Smooth muscle cell (in vitro differentiated cells): ENCODE data around the gene FUT8. TPM values are rescaled to one million over a fixed set of nuclear protein-coding genes. Genes with fewer than 3 reads are reported as not detected.

Experiments used
- DNase-seq: peaks from one replicate; lab custom pipeline; 2025; ENCODE audit not compliant: unreplicated experiment; lab: John Stamatoyannopoulos, UW
- H2AFZ ChIP-seq: fragments of 200-600 bp; sonication (generic); 2 replicates; pipeline ENCODE4 v1.6.0; 2016; ENCODE audit warnings: antibody characterized with exemption, low read depth, mild to moderate bottlenecking
- H3F3A ChIP-seq: fragments of 200-600 bp; sonication (generic); 2 replicates; pipeline ENCODE4 v1.6.0; 2017; ENCODE audit warnings: antibody characterized with exemption, low read depth
- H3K27ac ChIP-seq: fragments of 200-600 bp; sonication (generic); 2 replicates; pipeline ENCODE4 v1.5.1; 2016; ENCODE audit warnings: low read depth, mild to moderate bottlenecking
- H3K27me3 ChIP-seq: fragments of 200-600 bp; sonication (generic); 2 replicates; pipeline ENCODE4 v1.6.1; 2016; ENCODE audit warnings: low read depth, mild to moderate bottlenecking
- H3K36me3 ChIP-seq: fragments of 200-600 bp; sonication (generic); 2 replicates; pipeline ENCODE4 v1.5.1; 2016; ENCODE audit warnings: low read depth
- H3K4me1 ChIP-seq: fragments of 200-600 bp; sonication (generic); 2 replicates; pipeline ENCODE4 v1.5.1; 2016; ENCODE audit warnings: low read depth
- H3K4me2 ChIP-seq: fragments of 200-600 bp; sonication (generic); 2 replicates; pipeline ENCODE4 v1.6.0; 2016; ENCODE audit warnings: mild to moderate bottlenecking
- H3K4me3 ChIP-seq: fragments of 200-600 bp; sonication (generic); 2 replicates; pipeline ENCODE4 v1.5.1; 2016; ENCODE audit warnings: mild to moderate bottlenecking
- H3K79me2 ChIP-seq: fragments of 200-600 bp; sonication (generic); 2 replicates; pipeline ENCODE4 v1.6.0; 2016; ENCODE audit warnings: low read depth, mild to moderate bottlenecking
- H3K9ac ChIP-seq: fragments of 200-600 bp; sonication (generic); 2 replicates; pipeline ENCODE4 v1.6.0; 2016; ENCODE audit warnings: low read depth
- H3K9me3 ChIP-seq: fragments of 200-600 bp; sonication (generic); replicated peaks from 2 replicates; pipeline ENCODE4 v1.5.1; 2016; ENCODE audit warnings: low read depth
- H4K20me1 ChIP-seq: fragments of 200-600 bp; sonication (generic); 2 replicates; pipeline ENCODE4 v1.6.0; 2016; ENCODE audit warnings: low read depth
- WGBS: methylation state at CpG from one replicate; pipeline ENCODE4 v1.1.7; 2016; ENCODE audit warnings: low lambda C conversion rate; 5-methylcytosine and 5-hydroxymethylcytosine counted together
- polyA plus RNA-seq: library from polyadenylated mRNA; unstranded; fragments of >200 nt; fragmentation: Nextera tagmentation; extraction: Ambion mirVana; gene quantifications from 2 replicates; pipeline ENCODE4 v1.2.1, GENCODE V29; 2016
- total RNA-seq: library from RNA; depleted of rRNA; stranded (reverse); fragments of >200 nt; gene quantifications from 2 replicates; pipeline ENCODE4 v1.2.3, GENCODE V29; 2014
- TF ChIP-seq, protein P1 (sequence below): fragments of 200-600 bp; sonication (generic); IDR thresholded peaks from 2 replicates; pipeline ENCODE4 v1.5.1; 2017; ENCODE audit warnings: borderline replicate concordance, mild to moderate bottlenecking, antibody characterized with exemption; ENCODE audit not compliant: insufficient read depth, poor library complexity, severe bottlenecking

FUT8 gene
- total and polyA plus RNA-seq, 2 experiments from 2014 or later: 12.8 to 50.2 TPM

DNA sequence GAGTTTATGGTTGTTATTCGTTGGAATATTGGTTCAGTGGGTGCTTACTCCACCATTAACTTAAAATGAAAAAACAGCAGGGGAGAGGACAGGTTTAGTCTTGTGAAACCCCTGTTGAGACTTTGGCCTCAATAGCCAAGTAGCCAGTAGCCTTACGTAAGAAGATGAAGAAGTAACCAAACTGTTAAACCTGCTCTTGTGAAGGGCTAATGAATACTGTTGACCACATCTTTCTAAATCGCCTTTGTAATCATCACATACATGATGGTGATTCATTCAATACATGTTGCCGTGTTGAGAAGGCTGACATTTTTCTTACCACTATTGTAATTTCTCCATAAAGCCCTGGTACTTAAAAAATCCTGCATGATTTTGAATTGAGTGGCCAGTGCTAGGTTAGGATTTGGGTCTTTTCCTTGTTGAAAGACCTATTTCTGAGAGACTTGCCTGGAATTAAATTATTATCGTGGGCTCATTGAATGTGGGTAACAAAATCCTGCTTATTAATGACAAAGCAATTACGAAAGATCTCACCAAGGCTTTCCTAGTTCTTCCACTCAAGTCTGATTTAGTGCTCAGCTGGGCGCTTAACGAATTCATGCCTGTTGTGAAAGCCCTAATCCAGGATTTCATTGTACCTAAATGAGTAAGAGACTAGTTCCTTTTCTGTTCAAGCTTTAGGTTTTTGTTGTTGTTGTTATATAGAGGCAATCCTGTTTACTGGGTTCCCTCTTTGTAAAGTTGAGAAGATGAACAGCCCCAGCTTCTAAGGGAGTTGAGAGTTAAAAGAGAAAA, 333.1 kb downstream of the FUT8 start:
- DNase-seq: no peak
- no peak overlapping the region for H3K27ac ChIP-seq
- H3K79me2 ChIP-seq: no peaks in the 10 kb centered on the region

DNA sequence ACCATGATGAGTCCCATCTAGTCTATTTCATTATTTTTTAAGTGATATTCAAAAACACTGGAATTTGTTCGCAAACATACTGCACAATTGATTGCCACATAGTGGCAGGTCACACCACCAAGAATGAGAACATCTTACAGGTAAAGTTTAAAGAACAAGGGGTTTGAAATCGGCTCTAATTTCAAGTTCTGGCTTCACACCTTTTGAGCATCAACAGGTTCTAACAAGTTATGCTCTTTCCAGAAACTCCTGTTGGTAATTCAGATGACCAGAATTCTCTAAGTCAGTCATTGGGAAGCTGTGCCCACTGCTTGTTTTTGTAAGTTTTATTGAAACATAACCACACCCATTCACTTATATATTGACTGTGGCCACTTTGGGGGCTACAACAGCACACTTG, 336.3 kb downstream of the FUT8 start:
- no peaks in the 10 kb centered on the region for H4K20me1 ChIP-seq
- 92% methylated on average over 2 of the region's 2 CpGs for WGBS
- no peaks in the 10 kb centered on the region for H3K79me2 ChIP-seq
- peaks cover 25% of the 10 kb centered on the region for H3K4me1 ChIP-seq
- TF ChIP-seq, protein P1, sequence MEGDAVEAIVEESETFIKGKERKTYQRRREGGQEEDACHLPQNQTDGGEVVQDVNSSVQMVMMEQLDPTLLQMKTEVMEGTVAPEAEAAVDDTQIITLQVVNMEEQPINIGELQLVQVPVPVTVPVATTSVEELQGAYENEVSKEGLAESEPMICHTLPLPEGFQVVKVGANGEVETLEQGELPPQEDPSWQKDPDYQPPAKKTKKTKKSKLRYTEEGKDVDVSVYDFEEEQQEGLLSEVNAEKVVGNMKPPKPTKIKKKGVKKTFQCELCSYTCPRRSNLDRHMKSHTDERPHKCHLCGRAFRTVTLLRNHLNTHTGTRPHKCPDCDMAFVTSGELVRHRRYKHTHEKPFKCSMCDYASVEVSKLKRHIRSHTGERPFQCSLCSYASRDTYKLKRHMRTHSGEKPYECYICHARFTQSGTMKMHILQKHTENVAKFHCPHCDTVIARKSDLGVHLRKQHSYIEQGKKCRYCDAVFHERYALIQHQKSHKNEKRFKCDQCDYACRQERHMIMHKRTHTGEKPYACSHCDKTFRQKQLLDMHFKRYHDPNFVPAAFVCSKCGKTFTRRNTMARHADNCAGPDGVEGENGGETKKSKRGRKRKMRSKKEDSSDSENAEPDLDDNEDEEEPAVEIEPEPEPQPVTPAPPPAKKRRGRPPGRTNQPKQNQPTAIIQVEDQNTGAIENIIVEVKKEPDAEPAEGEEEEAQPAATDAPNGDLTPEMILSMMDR: no peak
- H3F3A ChIP-seq: no peaks in the 10 kb centered on the region
- H3K4me2 ChIP-seq: no peak overlapping the region
- no peak overlapping the region for H3K27ac ChIP-seq
- H3K27me3 ChIP-seq: no peaks in the 10 kb centered on the region
- no peak for DNase-seq
- H3K36me3 ChIP-seq: no peaks in the 10 kb centered on the region
- no peak overlapping the region for H2AFZ ChIP-seq
- no peaks in the 10 kb centered on the region for H3K9me3 ChIP-seq
- H3K9ac ChIP-seq: no peak overlapping the region
- H3K4me3 ChIP-seq: no peak overlapping the region

More for the DNA sequence above, 333.1 kb downstream of the FUT8 start:
- Histone ChIP-seq H3K4me3 (no peak overlapping the region), H3K9me3 (no peaks in the 10 kb centered on the region), H3F3A (no peaks in the 10 kb centered on the region), H3K9ac (no peak overlapping the region), H3K4me2 (no peak overlapping the region), H3K36me3 (no peaks in the 10 kb centered on the region), H4K20me1 (no peaks in the 10 kb centered on the region), H3K4me1 (peaks cover 19% of the 10 kb centered on the region), H2AFZ (no peak overlapping the region), H3K27me3 (no peaks in the 10 kb centered on the region)
- TF ChIP-seq, protein P1: no peak
- 92% methylated on average over 8 of the region's 8 CpGs for whole genome bisulfite sequencing

DNA sequence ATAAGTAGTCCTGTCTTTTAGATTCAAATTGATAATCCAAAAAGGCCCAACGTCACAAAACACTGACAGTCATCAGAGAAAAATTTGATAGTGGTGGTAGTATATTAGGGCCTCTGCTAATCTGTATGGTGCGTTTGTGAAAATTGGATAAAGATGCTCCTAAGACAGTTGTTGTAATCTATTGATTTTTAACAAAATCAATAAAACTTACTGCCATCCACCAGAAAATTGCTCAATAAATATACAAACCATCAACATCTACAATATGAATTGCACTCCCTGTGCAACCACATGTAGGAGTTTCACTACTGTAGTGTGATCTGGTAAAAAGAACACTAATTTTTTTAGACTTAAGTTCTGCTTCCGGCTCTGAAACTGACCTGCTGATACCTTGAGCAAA, 336.8 kb downstream of the FUT8 start:
- H2AFZ ChIP-seq: no peak overlapping the region
- no peaks in the 10 kb centered on the region for H3F3A ChIP-seq
- TF ChIP-seq, protein P1: no peak
- H3K4me1 ChIP-seq: peaks cover 25% of the 10 kb centered on the region
- 85% methylated on average over 3 of the region's 3 CpGs for WGBS
- H3K27me3 ChIP-seq: no peaks in the 10 kb centered on the region
- H3K4me3 ChIP-seq: no peak overlapping the region
- DNase-seq: no peak
- H3K27ac ChIP-seq: no peak overlapping the region
- H3K4me2 ChIP-seq: no peak overlapping the region
- H3K9me3 ChIP-seq: no peaks in the 10 kb centered on the region
- H3K79me2 ChIP-seq: no peaks in the 10 kb centered on the region
- H3K36me3 ChIP-seq: no peaks in the 10 kb centered on the region
- H3K9ac ChIP-seq: no peak overlapping the region
- no peaks in the 10 kb centered on the region for H4K20me1 ChIP-seq

GRCh38 chr14:65750906-65751305, 338.4 kb downstream of the FUT8 start:
- Histone ChIP-seq H3K9ac (no peak overlapping the region), H3K4me2 (no peak overlapping the region), H3K79me2 (no peaks in the 10 kb centered on the region), H3K27me3 (no peaks in the 10 kb centered on the region), H3K27ac (no peak overlapping the region), H3K4me3 (no peak overlapping the region), H2AFZ (no peak overlapping the region), H3K4me1 (peaks cover 15% of the 10 kb centered on the region), H3K36me3 (no peaks in the 10 kb centered on the region), H4K20me1 (no peaks in the 10 kb centered on the region), H3F3A (no peaks in the 10 kb centered on the region), H3K9me3 (no peaks in the 10 kb centered on the region)
- DNase-seq: no peak
- TF ChIP-seq, protein P1: no peak
- WGBS: 28% methylated on average over 1 of the region's 1 CpG
